Tibial artery (tissue), 4 donors: ENCODE data around the gene INTS2.

Experiments
- DNase-seq, 2 donors: peaks; one replicate each; pipeline ENCODE4 v3.0.0-alpha.2; 2019
- H3K27ac ChIP-seq, 2 donors: fragments of 200-600 bp; sonication (generic) in 1 of 2; 1 replicate in 1 of 2; 2 replicates in 1 of 2; pipeline ENCODE4 v1.5.1; 2018 to 2019; ENCODE audit warnings: mild to moderate bottlenecking in 1 of 2
- H3K27me3 ChIP-seq, 2 donors: fragments of 200-600 bp; sonication (generic) in 1 of 2; one replicate each; pipeline versions ENCODE4 v1.5.1 to v1.6.0; 2016 to 2019
- H3K36me3 ChIP-seq, 3 donors: fragments of 200-600 bp; sonication (generic) in 2 of 3; one replicate each; pipeline ENCODE4 v1.5.1; 2016 to 2019; ENCODE audit warnings: mild to moderate bottlenecking in 2 of 3
- H3K4me1 ChIP-seq, 4 donors: fragments of 200-600 bp; sonication (generic) in 2 of 4; 1 replicate in 3 of 4; 2 replicates in 1 of 4; pipeline ENCODE4 v1.5.1; 2016 to 2019
- H3K4me3 ChIP-seq, 2 donors: fragments of 200-600 bp; sonication (generic) in 1 of 2; 1 replicate in 1 of 2; 2 replicates in 1 of 2; pipeline ENCODE4 v1.5.1; 2018 to 2019; ENCODE audit warnings: mild to moderate bottlenecking in 2 of 2
- H3K9me3 ChIP-seq, 3 donors: fragments of 200-600 bp; sonication (generic) in 1 of 3; one replicate each; pipeline ENCODE4 v1.5.1; 2016 to 2019
- CTCF ChIP-seq, 2 experiments: fragments of 200-600 bp in 1 of 2; fragments of 450-650 bp in 1 of 2; IDR thresholded peaks; one replicate each; pipeline ENCODE4 v1.5.1; 2017 to 2019; ENCODE audit warnings: antibody characterized with exemption in 2 of 2, mild to moderate bottlenecking in 1 of 2, moderate library complexity in 1 of 2
- intact Hi-C: fragments of 100-400 bp; cut with DNase I; formaldehyde crosslinking; loops from one replicate; pipeline ENCODE4 v1.15.0; 2023; ENCODE audit warnings: low total_unique reads

INTS2 gene

GRCh38 chr17:61875804-61876203, 52.0 kb downstream of the INTS2 start:
- intact Hi-C loops, result no loop called here
- peaks cover 29 to 68% (median 51%) of the 10 kb centered on the region in 3 donors for H3K36me3 ChIP-seq

GRCh38 chr17:61875285-61875684, 52.5 kb downstream of the INTS2 start:
- H3K36me3 ChIP-seq, result peaks cover 24 to 66% (median 49%) of the 10 kb centered on the region in 3 donors
- TF ChIP-seq CTCF (IDR thresholded peaks at IDR 0.05), result no peak
- intact Hi-C loops, result no loop called here
- no peaks in the 10 kb centered on the region for H3K9me3 ChIP-seq
- H3K4me3 ChIP-seq, result no peak overlapping the region
- H3K4me1 ChIP-seq, result no peaks in the 10 kb centered on the region
- H3K27me3 ChIP-seq, result no peaks in the 10 kb centered on the region
- no peak overlapping the region for H3K27ac ChIP-seq
- no peak for DNase-seq

More at GRCh38 chr17:61875804-61876203, 52.0 kb downstream of the INTS2 start:
- no peak for TF ChIP-seq CTCF (IDR thresholded peaks at IDR 0.05)
- Histone ChIP-seq H3K9me3 (no peaks in the 10 kb centered on the region), H3K27me3 (no peaks in the 10 kb centered on the region), H3K27ac (no peak overlapping the region), H3K4me1 (no peaks in the 10 kb centered on the region), H3K4me3 (no peak overlapping the region)
- no peak for DNase-seq

- Histone ChIP-seq H3K27ac (no peak overlapping the region), H3K27me3 (no peaks in the 10 kb centered on the region), H3K9me3 (no peaks in the 10 kb centered on the region), H3K4me3 (no peak overlapping the region), H3K36me3 (peaks cover 29 to 65% (median 47%) of the 10 kb centered on the region in 3 donors), H3K4me1 (no peaks in the 10 kb centered on the region)
- DNase-seq, result no peak
- TF ChIP-seq CTCF (IDR thresholded peaks at IDR 0.05), result no peak
- intact Hi-C loops, result no loop called here
Observed at GRCh38 chr17:61874075-61874474, 53.7 kb downstream of the INTS2 start.

- intact Hi-C loops, result no loop called here
- TF ChIP-seq CTCF (IDR thresholded peaks at IDR 0.05), result no peak
- Histone ChIP-seq H3K4me3 (no peak overlapping the region), H3K4me1 (no peaks in the 10 kb centered on the region), H3K27ac (no peak overlapping the region), H3K36me3 (peaks cover 21 to 68% (median 36%) of the 10 kb centered on the region in 3 donors), H3K9me3 (no peaks in the 10 kb centered on the region), H3K27me3 (no peaks in the 10 kb centered on the region)
- DNase-seq, result no peak
Observed at GRCh38 chr17:61872099-61872498, 55.7 kb downstream of the INTS2 start.

- H3K4me3 ChIP-seq, result no peak overlapping the region
- H3K36me3 ChIP-seq, result peaks cover 17 to 49% (median 26%) of the 10 kb centered on the region in 3 donors
- intact Hi-C loops, result loop anchor here (10.0 kb wide), 1 partner anchor 454 kb away; no protein-coding TSS in a partner anchor
- DNase-seq, result no peak
- no peaks in the 10 kb centered on the region for H3K4me1 ChIP-seq
- H3K27ac ChIP-seq, result no peak overlapping the region
- no peaks in the 10 kb centered on the region for H3K9me3 ChIP-seq
- TF ChIP-seq CTCF (IDR thresholded peaks at IDR 0.05), result no peak
- H3K27me3 ChIP-seq, result no peaks in the 10 kb centered on the region
Observed at GRCh38 chr17:61869138-61869537, 58.6 kb downstream of the INTS2 start.

GRCh38 chr17:61868074-61868473, 59.7 kb downstream of the INTS2 start:
- Histone ChIP-seq H3K4me3 (no peak overlapping the region), H3K4me1 (no peaks in the 10 kb centered on the region), H3K9me3 (no peaks in the 10 kb centered on the region), H3K27ac (no peak overlapping the region), H3K27me3 (no peaks in the 10 kb centered on the region), H3K36me3 (peaks cover 17 to 47% (median 22%) of the 10 kb centered on the region in 3 donors)
- no peak for TF ChIP-seq CTCF (IDR thresholded peaks at IDR 0.05)
- DNase-seq, result no peak
- intact Hi-C loops, result loop anchor here (10.0 kb wide), 1 partner anchor 453 kb away; no protein-coding TSS in a partner anchor
